Keratinocyte (primary cell): ENCODE data around the gene ATXN7L1. TPM values are rescaled to one million over a fixed set of nuclear protein-coding genes. Genes with fewer than 3 reads are reported as not detected.

Experiments used
- DNase-seq: peaks from one replicate; pipeline ENCODE4 v3.0.0-alpha.2; 2011; ENCODE audit warnings: low read depth, missing footprints, low spot score
- FAIRE-seq: peaks from 2 replicates; lab custom pipeline; 2011; peaks lifted over from hg19 to GRCh38; lab: Jason Lieb, UNC
- H2AFZ ChIP-seq: 2 replicates; pipeline ENCODE4 v1.6.0; 2012; ENCODE audit warnings: low read length, control low read depth, inconsistent platforms; ENCODE audit not compliant: control insufficient read depth
- H3K27ac ChIP-seq: 2 replicates; pipeline ENCODE4 v1.5.1; 2011; ENCODE audit warnings: low read length; ENCODE audit not compliant: control insufficient read depth, insufficient read depth
- H3K27me3 ChIP-seq: 3 replicates; pipeline ENCODE4 v1.6.0; 2011; ENCODE audit warnings: low read length; ENCODE audit not compliant: control insufficient read depth, insufficient read depth; ENCODE audit errors: extremely low read depth
- H3K36me3 ChIP-seq, 2 experiments: 2 replicates in 1 of 2; 3 replicates in 1 of 2; pipeline ENCODE4 v1.5.1; 2011; ENCODE audit warnings: low read length in 2 of 2, mild to moderate bottlenecking in 1 of 2; ENCODE audit not compliant: control insufficient read depth in 2 of 2, insufficient read depth in 2 of 2; ENCODE audit errors: extremely low read depth in 1 of 2
- H3K4me1 ChIP-seq: 3 replicates; pipeline ENCODE4 v1.5.1; 2011; ENCODE audit warnings: low read length; ENCODE audit not compliant: control insufficient read depth, insufficient read depth; ENCODE audit errors: extremely low read depth
- H3K4me2 ChIP-seq: 3 replicates; pipeline ENCODE4 v1.6.0; 2011; ENCODE audit warnings: low read depth, low read length; ENCODE audit not compliant: control insufficient read depth, insufficient read depth; ENCODE audit errors: extremely low read depth
- H3K4me3 ChIP-seq, 3 experiments: fragments of 200-600 bp in 1 of 3; sonication (generic) in 1 of 3; 2 replicates in 2 of 3; 3 replicates in 1 of 3; pipeline ENCODE4 v1.5.1; 2011 to 2016; ENCODE audit warnings: low read length in 3 of 3, mild to moderate bottlenecking in 3 of 3, control low read depth in 2 of 3, inconsistent platforms in 1 of 3, low read depth in 1 of 3, mixed read lengths in 1 of 3, mixed run types in 1 of 3, moderate library complexity in 1 of 3; ENCODE audit not compliant: control insufficient read depth in 2 of 3, insufficient read depth in 2 of 3; ENCODE audit errors: extremely low read depth in 1 of 3
- H3K79me2 ChIP-seq: 2 replicates; pipeline ENCODE4 v1.6.0; 2012; ENCODE audit warnings: low read length; ENCODE audit not compliant: control insufficient read depth, insufficient read depth
- H3K9ac ChIP-seq: 3 replicates; pipeline ENCODE4 v1.6.0; 2011; ENCODE audit warnings: low read length; ENCODE audit not compliant: control insufficient read depth, insufficient read depth; ENCODE audit errors: extremely low read depth
- H3K9me1 ChIP-seq: 3 replicates; pipeline ENCODE4 v1.6.0; 2011; ENCODE audit warnings: low read length; ENCODE audit not compliant: control insufficient read depth, insufficient read depth; ENCODE audit errors: extremely low read depth
- H3K9me3 ChIP-seq: 2 replicates; pipeline ENCODE4 v1.5.1; 2012; ENCODE audit warnings: low read depth, low read length; ENCODE audit not compliant: control insufficient read depth
- H4K20me1 ChIP-seq: 3 replicates; pipeline ENCODE4 v1.6.0; 2011; ENCODE audit warnings: low read length; ENCODE audit not compliant: control insufficient read depth, insufficient read depth; ENCODE audit errors: extremely low read depth
- CTCF ChIP-seq, 3 experiments: IDR thresholded peaks in 1 of 3; conservative IDR thresholded peaks in 1 of 3; optimal IDR thresholded peaks in 1 of 3; 2 replicates in 2 of 3; 3 replicates in 1 of 3; pipeline versions ENCODE3 to v1.5.1; 2011; ENCODE audit warnings: low read length in 3 of 3, mild to moderate bottlenecking in 3 of 3, moderate library complexity in 2 of 3, control low read depth in 1 of 3, inconsistent platforms in 1 of 3; ENCODE audit not compliant: insufficient read depth in 2 of 3; ENCODE audit errors: extremely low read depth in 1 of 3
- EZH2 ChIP-seq: IDR thresholded peaks from one replicate; pipeline ENCODE4 v1.6.1; 2012; ENCODE audit warnings: inconsistent platforms, mild to moderate bottlenecking, low read length, moderate library complexity
- dilution Hi-C: fragments of 300-500 bp; cut with MboI; formaldehyde crosslinking; loops from one replicate; pipeline ENCODE4 v1.7.0; 2020; ENCODE audit warnings: low sequenced_read_pairs; ENCODE audit not compliant: extremely low pct_ligation_motif_present
- polyA plus RNA-seq, 5 experiments: library from polyadenylated mRNA; depleted of rRNA in 3 of 5; stranded (reverse) in 3 of 5; stranded (forward) in 1 of 5; unstranded in 1 of 5; fragments of >200 nt; gene quantifications; 1 replicate in 1 of 5; 2 replicates in 3 of 5; 3 replicates in 1 of 5; pipeline versions ENCODE4 v1.2.1 to v1.2.3, GENCODE V29; 2011 to 2012; ENCODE audit warnings: missing spikeins in 2 of 5, low read depth in 1 of 5, low replicate concordance in 1 of 5

Gene ATXN7L1
- polyA plus RNA-seq, 1 donor (not counting 4 experiments of a cell fraction or from before 2014, with no cell fraction given) = 4.8 TPM

DNA sequence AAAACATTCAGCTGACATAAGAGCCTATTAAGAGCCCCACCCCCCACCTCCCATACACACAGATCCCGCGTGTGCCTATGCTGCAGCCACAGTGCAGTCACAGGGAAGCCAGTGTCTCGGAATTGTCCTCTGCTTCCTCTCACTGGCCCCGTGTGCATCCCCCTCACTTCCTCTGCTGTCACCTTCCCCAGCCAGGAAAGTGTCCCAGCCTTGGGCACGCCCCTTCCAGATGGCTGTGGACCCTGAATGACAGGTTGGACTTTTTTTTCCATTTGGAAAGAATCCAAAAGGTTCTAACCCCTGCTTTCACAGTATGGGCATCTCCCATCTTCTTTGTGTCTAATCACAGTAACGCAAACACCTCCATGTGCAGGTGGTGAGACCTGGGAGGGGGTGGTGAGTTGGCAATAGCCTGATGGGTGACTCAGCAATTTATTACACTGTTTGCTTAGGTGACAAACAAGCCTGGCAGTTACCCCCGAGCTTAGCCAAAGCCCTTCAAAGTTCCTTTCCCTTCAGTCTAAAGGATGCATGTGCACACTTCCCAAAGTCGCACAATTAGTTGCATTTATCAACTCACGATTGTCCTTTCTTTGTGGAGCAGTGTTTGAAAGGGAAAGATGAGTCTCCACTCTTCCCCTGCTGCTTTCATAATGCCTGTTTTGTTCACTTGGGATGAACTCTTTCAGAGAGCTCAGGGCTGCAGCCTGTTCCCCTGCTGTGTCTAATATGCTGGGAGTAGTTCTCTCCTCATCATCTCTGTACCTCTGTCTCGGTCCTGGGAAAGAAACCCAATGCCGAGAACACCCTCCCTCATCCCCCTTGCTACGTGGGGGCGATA lies 227.6 kb downstream of the ATXN7L1 start:
- Histone ChIP-seq H2AFZ (no peak overlapping the region), H3K4me1 (no peaks in the 10 kb centered on the region), H3K36me3 (no peaks in the 10 kb centered on the region)

DNA sequence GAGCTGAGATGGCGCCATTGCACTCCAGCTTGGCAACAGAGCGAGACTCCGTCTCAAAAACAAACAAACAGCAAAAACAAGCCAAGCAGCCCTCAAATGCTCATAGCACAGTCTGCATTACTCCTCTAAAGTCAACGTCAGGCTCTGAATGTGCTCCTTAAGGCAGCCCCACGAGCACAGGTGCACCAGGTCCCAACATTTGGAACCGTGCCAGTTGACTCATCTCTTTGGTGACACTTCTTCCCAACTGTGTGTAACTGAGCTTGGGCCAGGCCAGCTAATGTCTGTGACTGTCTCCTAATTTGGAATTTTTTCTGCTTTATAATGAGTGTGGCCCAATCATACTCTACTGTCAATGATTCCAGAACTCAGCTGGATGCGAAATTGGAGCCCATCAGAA lies 228.8 kb downstream of the ATXN7L1 start:
- H3K79me2 ChIP-seq = no peaks in the 10 kb centered on the region
- peaks cover 2% of the 10 kb centered on the region for H4K20me1 ChIP-seq
- H3K27ac ChIP-seq = no peak overlapping the region
- no peaks in the 10 kb centered on the region for H3K9me3 ChIP-seq
- no peak overlapping the region for H3K4me2 ChIP-seq
- TF ChIP-seq CTCF (optimal IDR thresholded peaks at IDR 0.05 in 1 of 3, IDR thresholded peaks at IDR 0.05 in 1 of 3, conservative IDR thresholded peaks at IDR 0.05 in 1 of 3; ENCODE audit: extremely low read depth in 1 of 3, insufficient read depth in 2 of 3, low read length in 3 of 3) (no peak), EZH2 (no peak)
- DNase-seq = no peak
- no peak for FAIRE-seq
- no peaks in the 10 kb centered on the region for H3K27me3 ChIP-seq
- no peaks in the 10 kb centered on the region for H3K36me3 ChIP-seq
- no peak overlapping the region for H3K4me3 ChIP-seq
- H3K4me1 ChIP-seq = no peaks in the 10 kb centered on the region
- no peak overlapping the region for H2AFZ ChIP-seq
- H3K9ac ChIP-seq = no peak overlapping the region
- dilution Hi-C loops = no loop called here
- H3K9me1 ChIP-seq = no peaks in the 10 kb centered on the region

More for the DNA sequence above, 227.6 kb downstream of the ATXN7L1 start:
- H3K4me3 ChIP-seq = no peak overlapping the region
- H3K9ac ChIP-seq = no peak overlapping the region
- FAIRE-seq (no peak), DNase-seq (no peak)
- H4K20me1 ChIP-seq = peaks cover 2% of the 10 kb centered on the region
- H3K79me2 ChIP-seq = no peaks in the 10 kb centered on the region
- no peak overlapping the region for H3K4me2 ChIP-seq
- TF ChIP-seq EZH2 (no peak), CTCF (optimal IDR thresholded peaks at IDR 0.05 in 1 of 3, IDR thresholded peaks at IDR 0.05 in 1 of 3, conservative IDR thresholded peaks at IDR 0.05 in 1 of 3; ENCODE audit: extremely low read depth in 1 of 3, insufficient read depth in 2 of 3, low read length in 3 of 3) (no peak)
- H3K27ac ChIP-seq = no peak overlapping the region
- no peaks in the 10 kb centered on the region for H3K9me3 ChIP-seq
- H3K9me1 ChIP-seq = no peaks in the 10 kb centered on the region
- H3K27me3 ChIP-seq = no peaks in the 10 kb centered on the region
- dilution Hi-C loops = no loop called here
